ENCODE results near the gene DHRS9.
"Not testable (repeated sequence)": the region's sequence is repeated elsewhere in the genome, so short reads cannot be mapped to it uniquely, and the experiment has no call there.

The DHRS9 gene

DNA sequence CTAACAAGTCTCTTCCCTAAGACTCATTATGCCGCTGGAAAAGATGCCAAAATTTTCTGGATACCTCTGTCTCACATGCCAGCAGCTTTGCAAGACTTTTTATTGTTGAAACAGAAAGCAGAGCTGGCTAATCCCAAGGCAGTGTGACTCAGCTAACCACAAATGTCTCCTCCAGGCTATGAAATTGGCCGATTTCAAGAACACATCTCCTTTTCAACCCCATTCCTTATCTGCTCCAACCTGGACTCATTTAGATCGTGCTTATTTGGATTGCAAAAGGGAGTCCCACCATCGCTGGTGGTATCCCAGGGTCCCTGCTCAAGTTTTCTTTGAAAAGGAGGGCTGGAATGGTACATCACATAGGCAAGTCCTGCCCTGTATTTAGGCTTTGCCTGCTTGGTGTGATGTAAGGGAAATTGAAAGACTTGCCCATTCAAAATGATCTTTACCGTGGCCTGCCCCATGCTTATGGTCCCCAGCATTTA, 26.3 kb downstream of the DHRS9 start:
- DNase-seq: peak; percentile 73

DNA sequence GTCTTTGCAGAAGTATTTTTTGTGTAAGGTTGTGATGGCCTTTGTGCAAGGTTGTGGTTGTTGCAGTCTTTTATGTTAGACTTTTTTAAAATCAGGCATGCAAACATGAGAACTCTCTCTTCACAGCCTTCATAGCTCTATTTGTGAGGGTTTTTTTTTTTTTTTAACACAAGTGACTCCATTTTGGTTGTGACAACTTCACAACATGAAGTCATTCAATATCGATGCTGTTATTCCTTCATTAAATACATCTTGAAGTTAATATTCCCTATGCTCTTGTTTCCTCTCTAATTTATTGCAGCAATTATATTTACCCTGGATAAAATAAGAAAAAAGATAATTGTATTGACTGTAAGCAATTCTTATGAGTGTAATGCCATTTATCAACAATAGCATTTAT, 35.5 kb downstream of the DHRS9 start:
- DNase-seq: no peak

DNA sequence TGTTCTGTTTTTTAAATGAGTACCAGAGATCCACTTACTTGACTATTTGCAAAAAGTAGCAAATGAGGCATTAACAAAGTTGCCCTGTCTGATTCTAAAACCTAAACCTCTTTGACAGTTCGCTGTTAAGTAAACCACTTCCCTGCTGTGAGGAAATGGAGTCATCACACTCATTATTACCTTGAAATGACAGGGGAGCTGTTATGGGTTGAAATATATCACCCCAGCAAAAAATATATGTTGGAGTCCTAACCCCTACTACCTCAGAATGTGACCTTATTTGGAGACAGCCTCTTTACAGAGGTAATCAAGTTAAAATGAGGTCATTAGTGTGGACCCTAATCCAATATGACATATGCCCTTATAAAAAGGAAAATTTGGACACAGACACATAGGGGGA, 36.1 kb downstream of the DHRS9 start:
- DNase-seq: no peak

DNA sequence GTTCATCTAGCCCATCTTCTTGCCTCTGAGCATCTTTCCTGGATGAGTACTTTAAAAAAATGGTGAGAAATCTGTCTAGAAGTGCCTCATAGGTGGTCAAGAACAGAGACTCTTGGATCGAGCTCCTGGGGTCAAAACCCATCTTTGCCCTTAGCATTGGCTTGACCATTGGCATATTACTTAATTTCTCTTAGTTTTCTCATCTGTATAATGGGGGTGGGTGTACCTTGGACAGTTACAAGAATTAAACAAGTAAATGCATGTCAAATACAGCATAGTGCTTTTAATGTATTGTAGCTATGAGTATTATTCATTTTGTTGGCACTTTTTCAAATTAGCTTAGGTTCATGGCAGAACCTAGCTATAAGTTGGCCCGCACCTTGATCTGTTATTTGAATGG, 36.8 kb downstream of the DHRS9 start:
- DNase-seq: no peak

DNA sequence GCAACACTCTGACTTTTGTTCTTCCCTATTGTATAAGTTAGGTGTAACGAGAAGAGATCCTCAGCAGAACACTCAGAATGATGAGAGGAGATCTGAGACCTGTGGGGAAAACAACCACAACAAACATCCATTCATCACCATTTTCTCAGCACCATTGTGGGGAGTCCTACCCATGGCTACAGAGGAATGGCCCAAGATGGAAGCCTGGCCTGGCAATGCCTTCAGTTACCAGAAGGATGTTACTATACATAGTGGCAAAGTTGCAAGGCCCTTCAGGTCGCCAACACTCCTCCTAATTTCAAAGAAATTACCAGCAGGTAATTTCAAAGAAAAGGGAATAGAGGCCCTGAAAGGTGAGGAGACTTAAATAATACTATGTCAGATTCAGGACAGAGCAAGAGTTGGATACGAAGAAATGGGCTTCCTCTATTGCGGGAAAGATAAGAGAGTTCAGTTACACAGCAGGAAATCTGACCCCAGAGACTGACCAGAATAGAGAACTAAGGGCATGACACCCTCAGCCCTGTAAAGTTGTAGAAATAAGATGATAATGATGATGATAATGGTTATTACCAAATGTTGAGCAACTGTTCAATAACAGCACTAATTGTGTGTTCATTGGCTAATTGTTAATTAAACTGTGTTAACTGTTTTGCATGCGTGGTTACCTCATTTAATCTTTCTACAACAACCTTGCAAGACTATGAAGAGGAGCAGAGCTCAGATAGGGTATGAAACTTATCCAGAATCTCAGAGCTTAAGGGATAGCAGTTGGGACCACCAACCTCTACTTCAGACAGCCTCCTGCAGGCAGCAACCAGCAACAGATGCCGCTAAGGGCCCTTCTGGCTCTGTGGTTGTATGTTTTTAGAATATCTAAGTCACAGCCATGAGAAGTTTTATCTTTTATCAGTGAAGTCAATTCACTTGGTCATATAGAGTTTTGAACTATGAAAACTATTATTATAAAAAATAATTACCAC, 37.5 kb downstream of the DHRS9 start:
- DNase-seq: no peak

DNA sequence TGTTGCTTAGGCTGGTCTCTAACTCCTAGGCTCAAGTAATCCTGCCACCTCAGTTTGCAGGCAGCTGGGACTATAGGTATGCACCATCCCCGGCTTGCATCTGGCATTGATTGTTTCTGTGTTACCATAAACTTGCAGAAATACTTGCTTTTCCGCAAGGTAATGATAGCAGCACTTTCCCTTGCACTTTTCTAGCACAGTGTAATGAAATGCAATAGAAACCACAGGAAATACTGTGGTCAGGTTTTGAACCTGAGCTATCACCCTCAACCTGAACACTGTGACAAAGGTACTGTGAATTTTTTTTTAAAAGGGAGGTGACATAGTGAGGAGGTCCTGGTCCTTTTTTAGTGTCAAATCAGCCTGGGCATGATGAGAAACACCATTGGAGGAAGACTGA, 38.3 kb downstream of the DHRS9 start:
- DNase-seq: no peak

DNA sequence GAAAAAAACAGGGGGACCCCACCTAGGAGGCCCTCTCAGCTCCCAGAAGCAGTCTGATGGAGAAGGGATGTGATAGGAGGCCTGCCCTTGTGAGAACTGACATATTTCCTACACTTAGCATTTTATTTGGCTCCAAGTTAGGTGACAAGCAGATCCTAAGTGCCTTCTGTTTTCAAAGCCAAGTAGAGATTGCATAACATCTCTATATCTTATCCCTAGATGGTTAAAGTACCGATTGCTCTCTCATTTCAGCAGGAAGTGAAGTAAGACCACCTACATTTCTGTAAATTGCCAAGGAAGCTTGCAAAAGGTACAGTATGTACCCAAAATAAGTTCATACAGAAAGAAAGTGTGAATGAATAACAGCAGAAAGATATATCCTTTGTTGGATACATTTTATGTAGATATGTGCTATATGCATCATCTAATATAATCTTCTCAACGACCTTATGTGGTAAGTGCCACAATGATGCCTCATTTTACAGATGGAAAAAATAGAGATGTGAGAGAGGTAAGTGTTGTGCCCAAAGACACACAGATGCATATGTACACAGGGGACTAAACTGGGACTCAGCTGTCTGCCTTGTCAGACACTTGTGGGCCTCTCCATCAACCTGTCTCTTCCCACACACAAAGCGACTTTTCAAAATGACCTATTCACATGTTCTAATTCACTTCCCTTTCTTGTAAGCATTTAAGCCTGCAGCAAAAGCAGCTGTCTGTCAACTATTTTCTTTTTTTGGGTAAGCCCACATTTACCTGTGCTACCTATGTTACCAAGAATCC, 38.9 kb downstream of the DHRS9 start:
- DNase-seq: no peak

DNA sequence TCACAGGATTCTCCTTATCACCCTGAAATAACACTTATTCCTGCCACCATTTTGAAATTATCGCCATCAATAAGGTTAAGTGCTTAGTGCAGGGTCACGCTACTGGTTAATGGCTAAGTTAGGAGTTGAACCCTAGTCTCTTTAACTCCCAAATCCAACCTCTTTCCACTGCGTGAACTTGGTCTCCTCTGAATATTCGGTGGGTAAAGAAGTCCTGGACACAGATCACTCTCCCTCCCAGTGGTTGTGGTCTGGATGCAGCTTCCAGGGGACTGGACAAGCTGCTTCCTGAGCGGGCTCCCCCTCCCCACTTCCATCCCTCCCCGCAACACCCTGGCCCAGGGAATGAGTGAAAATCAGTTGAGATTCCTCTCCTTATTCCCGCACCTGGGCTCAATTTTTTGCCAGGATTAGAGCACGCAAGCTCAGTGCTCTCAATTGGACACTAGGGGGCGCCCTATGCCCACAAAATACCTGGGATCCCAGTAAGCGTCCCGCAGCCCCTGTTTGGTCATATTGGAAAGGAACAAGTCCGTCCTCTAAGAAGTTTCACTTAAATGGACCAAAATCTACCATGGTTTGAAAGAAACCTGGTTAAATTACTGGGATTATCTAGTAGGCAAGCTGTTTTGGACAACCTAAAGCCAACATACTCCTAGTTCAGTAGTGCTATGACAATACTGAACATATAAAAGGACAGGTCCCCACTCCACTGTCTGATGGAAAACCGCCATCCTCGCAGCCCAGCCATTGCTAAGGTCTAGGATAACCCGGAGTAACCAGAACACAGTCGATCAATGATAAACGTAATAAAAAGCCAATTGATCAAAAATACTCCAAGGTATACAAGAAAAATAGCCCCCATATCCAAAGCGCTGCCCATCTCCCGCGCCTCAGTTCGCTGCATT, 40.4 kb downstream of the DHRS9 start:
- peak; percentile 55 for DNase-seq

DNA sequence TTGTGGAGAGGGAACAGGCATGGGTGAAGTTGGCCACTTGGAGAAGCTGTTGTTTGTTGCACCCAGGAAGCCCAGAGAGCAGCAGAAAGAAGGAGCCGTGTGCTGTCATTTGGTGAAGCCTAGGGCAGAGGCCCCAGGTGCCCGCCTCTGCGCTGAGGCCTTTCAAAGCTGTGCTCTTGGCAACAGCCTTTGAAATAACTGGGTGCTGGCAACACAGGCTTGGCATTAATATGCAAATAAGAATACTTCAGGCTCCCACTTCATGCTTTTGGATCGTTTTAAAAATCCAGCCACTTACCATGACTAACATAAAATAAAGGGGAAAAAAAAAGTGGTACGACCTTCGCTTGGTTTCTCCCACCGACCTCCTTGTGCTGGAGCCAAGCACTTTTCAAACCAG, 41.1 kb downstream of the DHRS9 start:
- DNase-seq: no peak

DNA sequence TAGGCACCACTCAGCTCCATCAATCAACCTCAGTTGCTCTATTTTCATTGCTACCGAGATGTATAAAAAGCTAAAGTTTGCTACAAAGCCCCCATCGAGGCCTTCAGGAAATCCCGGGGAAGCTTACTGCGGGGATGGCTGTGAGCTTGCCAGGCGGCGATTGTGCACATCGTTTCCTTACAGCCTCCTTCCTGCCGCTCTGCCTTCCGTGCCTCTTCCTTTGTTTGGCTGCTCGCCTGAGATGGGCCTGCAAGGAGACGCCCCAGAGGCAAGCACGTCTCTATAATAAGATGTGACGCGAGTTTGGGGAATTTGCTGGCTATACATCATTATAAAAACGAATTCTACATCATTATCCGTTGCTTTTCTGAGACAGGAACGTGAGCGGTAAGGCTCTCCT, 41.6 kb downstream of the DHRS9 start:
- no peak for DNase-seq

DNA sequence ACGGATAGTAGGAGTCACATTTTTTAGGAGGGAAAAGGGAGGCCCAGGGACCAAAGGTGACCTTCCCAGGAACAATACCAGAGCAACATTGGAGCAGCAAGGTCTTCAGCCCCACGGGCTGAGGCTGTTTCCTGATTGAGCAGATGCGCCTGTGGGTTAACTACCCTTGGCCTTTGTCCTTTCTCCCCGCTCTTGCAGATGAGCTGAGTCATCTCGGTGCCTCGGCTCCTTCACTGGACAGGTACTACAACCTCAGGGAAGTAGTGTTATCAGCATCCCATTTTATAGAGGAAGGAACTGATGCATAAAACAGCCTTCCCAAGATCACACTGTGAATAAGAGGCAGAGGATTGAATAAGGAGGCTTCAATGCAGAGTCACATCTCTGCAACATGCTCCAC, 43.5 kb downstream of the DHRS9 start:
- DNase-seq: no peak

DNA sequence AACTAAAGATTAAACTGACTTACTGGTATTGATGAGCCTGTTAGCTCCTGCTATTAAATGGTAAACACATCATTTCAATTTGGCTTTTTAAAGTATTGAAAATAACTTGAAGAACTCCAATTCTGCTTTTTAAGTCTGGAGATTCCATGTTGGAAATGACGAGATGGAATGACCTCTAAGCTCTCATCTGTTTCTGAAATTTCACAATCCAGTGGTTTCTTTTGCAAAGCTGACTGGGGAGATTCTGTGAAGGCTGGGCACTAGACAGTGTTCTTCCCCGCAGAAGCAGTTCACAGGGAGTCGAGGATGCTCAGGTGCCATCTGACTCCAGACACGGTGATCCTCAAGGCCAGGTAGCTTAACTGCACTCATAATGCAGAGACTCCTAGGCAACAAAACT, 44.7 kb downstream of the DHRS9 start:
- DNase-seq: no peak

DNA sequence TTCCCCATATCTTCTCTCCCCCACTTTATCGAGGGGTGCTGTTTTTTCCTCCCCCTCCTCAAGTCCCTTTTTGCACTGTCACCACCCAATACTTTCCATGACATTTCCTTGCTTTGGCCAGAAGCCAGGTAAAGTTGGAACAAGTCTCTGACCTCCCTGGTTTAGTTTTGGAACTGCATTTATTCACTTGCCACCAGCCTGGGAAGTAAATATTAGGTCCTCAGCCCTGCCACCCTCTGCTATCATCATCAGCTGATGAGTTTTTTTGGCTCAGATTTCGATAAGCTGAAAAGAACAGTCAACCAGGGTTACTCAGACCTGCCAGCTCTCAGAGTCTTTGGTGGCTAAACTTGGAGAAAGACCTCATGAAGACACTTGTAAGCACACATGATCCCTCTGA, 47.0 kb downstream of the DHRS9 start:
- DNase-seq: no peak

DNA sequence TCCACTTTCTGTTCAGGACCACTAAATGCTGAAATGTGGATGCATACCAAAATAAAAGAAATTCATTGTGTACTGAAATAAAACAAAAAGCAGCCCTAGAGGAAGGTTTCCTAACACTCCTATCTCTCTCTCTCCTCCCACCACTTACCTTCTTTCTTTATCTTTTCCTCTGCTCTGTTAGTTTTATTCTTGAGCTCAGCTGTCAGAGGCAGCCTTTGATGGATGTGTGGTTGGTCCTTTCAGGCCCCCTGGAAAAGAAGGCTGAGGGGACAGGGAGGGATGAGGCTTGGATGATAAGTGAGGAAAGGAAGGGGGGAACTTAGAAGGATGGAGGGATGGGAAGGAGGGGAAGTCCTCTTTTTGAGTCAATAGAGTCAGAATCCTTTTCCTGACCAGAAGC, 47.6 kb downstream of the DHRS9 start:
- DNase-seq: no peak

DNA sequence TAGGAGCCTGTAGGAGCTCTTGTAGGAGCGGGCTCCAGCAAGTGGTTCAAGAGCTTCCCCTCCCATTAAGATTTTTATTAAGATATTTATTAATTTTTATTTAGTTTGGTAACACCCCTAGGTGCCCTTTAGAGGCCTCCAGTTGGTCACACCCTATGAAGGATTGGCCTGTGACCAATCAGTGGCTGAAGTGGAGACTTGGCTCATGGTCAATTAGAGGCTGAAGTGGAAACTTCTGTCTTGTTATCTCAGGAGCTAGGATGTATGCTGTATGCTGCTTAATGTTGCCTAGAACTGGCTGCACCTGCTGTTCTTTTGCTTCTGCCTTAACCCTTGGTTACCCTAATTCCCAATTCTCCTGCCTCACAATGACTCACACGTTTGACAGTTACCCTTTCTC, 48.7 kb downstream of the DHRS9 start:
- DNase-seq: no peak

DNA sequence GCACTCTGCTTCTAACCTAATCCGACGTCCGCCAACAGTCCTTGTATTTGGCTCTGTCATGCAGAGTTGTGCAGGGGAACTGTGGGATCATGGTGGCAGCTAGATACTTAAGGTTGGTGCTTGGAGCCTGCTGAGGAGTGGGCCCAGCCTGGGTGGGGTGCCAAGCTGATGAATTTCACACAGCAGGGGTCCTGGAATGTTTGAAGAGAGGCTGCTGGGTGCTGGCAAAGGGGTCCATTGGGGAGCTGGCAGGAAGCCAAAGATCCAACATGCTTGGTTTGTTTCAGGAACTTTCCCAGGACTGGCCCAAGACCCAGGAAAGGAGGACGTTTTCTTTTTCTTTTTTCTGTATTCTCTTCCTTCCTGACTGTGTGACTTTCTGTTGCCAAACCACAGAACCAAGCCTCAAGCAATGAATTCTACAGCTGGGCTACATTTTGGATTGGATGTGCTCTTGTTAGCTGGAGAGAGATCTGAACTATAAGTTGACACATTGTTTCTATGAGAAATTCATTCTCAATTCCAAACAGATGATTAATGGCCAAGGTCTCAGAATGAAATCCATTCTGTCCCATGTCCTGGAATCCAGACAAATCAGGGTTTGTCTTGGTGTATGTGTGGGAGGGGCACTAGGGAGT, 49.9 kb downstream of the DHRS9 start:
- DNase-seq: no peak

DNA sequence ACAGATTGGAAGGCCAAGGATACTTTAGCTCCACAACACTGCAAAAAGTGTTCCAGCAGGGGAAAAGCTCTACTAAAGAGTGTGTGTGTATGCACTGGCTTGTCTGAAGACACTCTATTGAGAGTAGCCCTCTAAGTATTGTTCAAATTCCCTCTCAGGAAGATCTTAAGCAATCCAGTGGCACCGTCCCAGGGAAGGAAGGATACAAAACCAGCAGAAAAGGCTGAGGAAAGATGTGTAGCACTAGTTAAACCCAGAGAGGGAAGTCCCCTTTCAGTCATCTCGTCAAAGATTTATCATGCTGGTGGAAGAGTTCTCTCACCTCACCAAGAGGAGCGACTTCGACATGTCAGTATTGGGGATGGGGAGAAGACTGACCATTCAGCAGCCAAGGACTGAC, 50.5 kb downstream of the DHRS9 start:
- no peak for DNase-seq

DNA sequence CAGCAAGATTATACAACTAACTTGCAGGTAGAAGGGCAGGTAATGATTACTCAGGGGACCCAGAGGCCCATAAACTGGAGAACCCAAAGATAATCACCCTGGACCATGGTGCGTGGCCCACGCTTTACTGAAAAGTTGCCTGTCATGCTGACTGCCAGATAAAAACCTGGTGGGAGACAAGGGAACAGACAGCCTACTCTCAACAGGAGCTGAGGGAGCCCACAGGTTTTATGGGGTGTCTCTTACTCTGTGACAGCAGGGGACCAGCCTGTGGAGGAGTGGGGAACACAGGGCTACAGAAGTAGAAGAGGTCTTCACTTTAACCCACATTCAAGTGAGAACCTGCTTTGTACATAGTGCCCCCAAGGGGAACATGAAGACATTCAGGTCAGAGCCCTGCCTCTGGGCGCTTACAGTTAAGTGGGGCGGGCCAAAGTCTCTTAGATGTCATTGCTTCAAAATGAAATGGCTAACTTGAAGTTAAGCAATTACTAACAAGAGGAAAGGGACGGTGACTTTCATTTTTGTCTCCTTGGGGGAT, 60.4 kb downstream of the DHRS9 start:
- no peak for DNase-seq

DNA sequence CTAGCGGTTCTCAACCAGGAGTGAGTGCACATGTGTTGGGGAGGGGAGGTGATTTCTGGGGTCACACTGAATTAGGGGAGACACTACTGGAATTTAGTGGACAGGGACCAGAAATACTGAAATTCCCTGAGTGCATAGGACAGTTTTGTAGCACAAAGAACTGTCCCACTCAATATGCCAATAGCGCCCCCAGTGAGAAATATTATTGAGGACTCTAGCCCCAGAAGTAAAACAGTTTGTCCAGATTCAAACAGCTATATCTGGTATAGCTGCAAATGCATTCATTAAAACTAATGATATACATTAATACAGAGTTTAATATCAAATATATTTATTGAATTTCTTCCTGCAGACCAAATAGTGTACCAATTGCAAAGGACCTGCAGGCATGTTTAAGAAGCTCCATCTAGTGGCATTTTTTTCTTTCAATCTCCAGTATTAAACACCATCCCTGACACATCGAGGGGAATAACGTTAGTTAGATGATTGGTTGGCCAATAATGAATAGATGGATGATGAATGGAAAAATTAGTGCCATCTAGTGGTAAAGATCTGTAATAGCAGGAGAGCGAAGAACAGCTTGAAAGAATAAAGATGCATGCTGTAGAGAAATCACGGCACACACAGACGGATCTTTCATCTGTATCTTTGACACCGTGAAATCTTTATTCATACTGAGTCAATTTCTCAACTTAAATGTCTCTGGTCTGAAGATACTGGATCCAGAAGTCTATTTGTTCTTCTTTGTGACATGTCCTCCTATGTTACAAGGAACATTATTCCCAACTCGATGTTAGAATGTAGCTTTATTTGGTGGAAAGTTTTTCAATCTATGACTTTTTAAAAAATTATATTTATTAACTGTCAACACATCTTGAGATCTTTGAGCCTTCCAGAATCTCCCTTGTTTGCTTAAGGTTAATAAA, 62.5 kb downstream of the DHRS9 start:
- DNase-seq: peak; percentile 42

DNA sequence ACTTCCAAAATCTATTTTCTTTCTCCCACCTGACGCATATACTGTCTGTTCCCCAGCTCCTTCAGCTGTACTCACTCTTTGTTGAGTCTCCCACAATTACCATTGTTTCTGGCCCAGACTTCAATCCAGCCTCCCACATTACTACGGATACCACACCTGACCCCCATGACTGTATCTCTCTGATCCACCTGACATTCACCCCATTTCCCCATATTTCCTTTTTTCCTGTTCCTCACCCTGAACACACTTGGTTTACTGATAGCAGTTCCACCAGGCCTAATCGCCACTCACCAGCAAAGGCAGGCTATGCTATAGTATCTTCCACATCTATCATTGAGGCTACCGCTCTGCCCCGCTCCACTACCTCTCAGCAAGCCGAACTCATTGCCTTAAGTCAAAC, 64.9 kb downstream of the DHRS9 start:
- not testable (repeated sequence) for DNase-seq

DNA sequence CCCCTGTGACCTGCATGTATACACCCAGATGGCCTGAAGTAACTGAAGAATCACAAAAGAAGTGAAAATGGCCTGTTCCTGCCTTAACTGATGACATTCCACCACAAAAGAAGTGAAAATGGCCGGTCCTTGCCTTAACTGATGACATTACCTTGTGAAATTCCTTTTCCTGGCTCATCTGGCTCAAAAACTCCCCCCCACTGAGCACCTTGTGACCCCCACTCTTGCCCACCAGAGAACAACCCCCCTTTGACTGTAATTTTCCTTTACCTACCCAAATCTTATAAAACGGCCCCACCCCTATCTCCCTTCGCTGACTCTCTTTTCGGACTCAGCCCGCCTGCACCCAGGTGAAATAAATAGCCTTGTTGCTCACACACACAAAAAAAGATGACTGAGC, 67.1 kb downstream of the DHRS9 start:
- not testable (repeated sequence) for DNase-seq
